ENCODE data around the gene RGS10.

GRCh38 chr10:119526149-119526548 lies 16.4 kb downstream of the RGS10 start:
- TF ChIP-seq CTCF (IDR thresholded peaks at IDR 0.05) (no peak), POLR2A (IDR thresholded peaks at IDR 0.05; ENCODE audit: low read depth) (no peak)

Data from esophagus muscularis mucosa (tissue), 3 donors.